AG04449 (cell line): ENCODE results near the gene SLC12A1.
"Not testable (repeated sequence)": the region's sequence is repeated elsewhere in the genome, so short reads cannot be mapped to it uniquely, and the experiment has no call there.

Experiments
- CTCF ChIA-PET: fragments of 350-600 bp; formaldehyde crosslinking; extraction: SDS; loops from one replicate; lab custom pipeline; 2021; ENCODE audit warnings: antibody characterized with exemption; lab: Yijun Ruan, JAX
- POLR2A ChIA-PET: fragments of 400-600, 350-600 bp; formaldehyde crosslinking; extraction: SDS; loops from one replicate; lab custom pipeline; 2020; ENCODE audit warnings: antibody characterized with exemption, inconsistent platforms; lab: Yijun Ruan, JAX
- DNase-seq: peaks from one replicate; pipeline ENCODE4 v3.0.0-alpha.2; 2010; ENCODE audit warnings: low read depth, low spot score
- H3K4me3 ChIP-seq: 2 replicates; pipeline ENCODE4 v1.5.1; 2011; ENCODE audit warnings: low read depth, mild to moderate bottlenecking, control low read depth, low read length
- CTCF ChIP-seq: IDR thresholded peaks from one replicate; pipeline ENCODE4 v1.5.1; 2011; ENCODE audit warnings: mild to moderate bottlenecking, moderate library complexity, low read length, control low read depth, inconsistent platforms; ENCODE audit not compliant: insufficient read depth; ENCODE audit errors: missing control alignments

SLC12A1 gene

DNA sequence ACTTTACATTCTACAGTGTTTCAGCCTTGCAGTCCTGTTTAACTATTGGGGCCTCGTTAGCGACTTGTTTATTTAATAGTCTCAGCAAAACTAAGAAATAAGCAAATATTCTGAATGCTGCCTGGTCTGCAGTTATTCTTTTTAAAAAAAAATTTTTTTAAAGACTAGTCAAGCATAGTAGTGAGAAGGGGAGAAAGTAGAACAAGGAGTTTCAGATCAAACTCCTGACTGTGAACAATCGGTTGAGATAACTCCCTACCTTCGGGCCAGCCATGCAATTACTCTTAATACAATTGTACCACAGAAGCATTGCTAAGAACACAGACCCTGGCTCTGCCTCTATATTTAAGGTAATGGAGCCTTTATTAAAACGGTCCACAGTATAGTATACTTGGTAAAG, 119.3 kb downstream of the SLC12A1 start:
- DNase-seq: no peak
- ChIA-PET CTCF (interaction anchor here (0.6 kb wide), 1 partner anchor 835 kb away, joined by 3 read pairs; no protein-coding TSS in a partner anchor), POLR2A (no interaction called here)
- H3K4me3 ChIP-seq: no peak overlapping the region
- TF ChIP-seq CTCF: no peak

- CTCF ChIA-PET, POLR2A ChIA-PET, DNase-seq, H3K4me3 ChIP-seq: not testable (repeated sequence)
These were observed 120.1 kb downstream of the SLC12A1 start for GRCh38 chr15:48326180-48326579.

DNA sequence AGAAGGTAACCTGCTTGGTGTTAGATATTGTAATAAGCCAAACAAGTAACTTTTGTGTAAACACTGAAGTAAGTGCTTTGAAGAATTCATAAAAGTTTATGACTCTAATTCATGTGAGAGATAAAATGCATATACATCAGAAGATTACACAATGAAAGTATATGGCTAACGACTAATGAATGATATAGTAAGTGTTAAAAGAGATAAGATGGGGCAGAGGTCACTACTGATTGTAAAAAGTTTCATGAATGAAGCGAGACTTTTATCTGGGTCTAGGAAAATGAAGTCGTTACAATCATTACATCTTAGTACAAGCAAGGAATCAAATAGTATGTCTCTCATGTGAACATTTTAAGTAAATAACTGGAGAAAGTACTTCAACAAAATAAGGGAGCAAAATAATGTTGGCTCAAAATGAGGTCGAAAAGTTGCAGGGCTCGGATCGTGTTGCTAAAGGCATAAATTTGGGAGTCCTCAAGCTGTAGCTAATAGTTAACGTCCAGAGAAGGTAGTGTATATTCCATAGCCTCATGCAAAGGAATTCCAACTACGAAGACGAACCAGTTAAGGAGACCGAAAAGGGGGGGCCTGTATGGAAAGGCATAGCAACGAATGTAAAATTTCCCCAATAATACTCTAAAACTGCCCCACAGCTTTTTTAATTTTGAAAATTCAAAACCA, 124.1 kb downstream of the SLC12A1 start:
- CTCF ChIA-PET: interaction anchor here (1.2 to 1.5 kb wide), 2 partner anchors 9 to 12 kb away, joined by 3 to 5 read pairs; no protein-coding TSS in a partner anchor
- POLR2A ChIA-PET: no interaction called here
- no peak for TF ChIP-seq CTCF

GRCh38 chr15:48330855-48331795, 125.0 kb downstream of the SLC12A1 start, which contains the start of gene DUT:
DUT (plus strand) TSS chr15:48331429; CDS start chr15:48331516, 87 bp downstream.
- TF ChIP-seq CTCF: no peak
- ChIA-PET CTCF (interaction anchor here (1.2 to 2.4 kb wide), 4 partner anchors 10 to 22 kb away, joined by 3 to 9 read pairs (median 4); no protein-coding TSS in a partner anchor), POLR2A (interaction anchor here (0.6 kb wide), 3 partner anchors 91 to 984 kb away, joined by 3 to 4 read pairs (median 3); no protein-coding TSS in a partner anchor)
- H3K4me3 ChIP-seq: peak within 1 kb of the TSS; percentile 86
- no peak for DNase-seq

More for the DNA sequence above, 124.1 kb downstream of the SLC12A1 start:
- no peak for DNase-seq
- H3K4me3 ChIP-seq: peak overlapping the region; percentile 86

GRCh38 chr15:48331796-48332641, 125.9 kb downstream of the SLC12A1 start:
- DNase-seq: no peak
- no peak for TF ChIP-seq CTCF
- ChIA-PET CTCF (interaction anchor here (1.2 to 2.4 kb wide), 2 partner anchors 9 to 21 kb away, joined by 3 to 9 read pairs; no protein-coding TSS in a partner anchor), POLR2A (interaction anchor here (0.6 to 0.7 kb wide), 4 partner anchors 90 to 983 kb away, joined by 3 to 4 read pairs (median 3); no protein-coding TSS in a partner anchor)
- H3K4me3 ChIP-seq: peak overlapping the region; percentile 86

GRCh38 chr15:48332642-48333034, 126.5 kb downstream of the SLC12A1 start:
- CTCF ChIA-PET: interaction anchor here (0.7 to 2.4 kb wide), 2 partner anchors 10 to 20 kb away, joined by 3 to 9 read pairs; no protein-coding TSS in a partner anchor
- DNase-seq: no peak
- H3K4me3 ChIP-seq: peak overlapping the region; percentile 86
- POLR2A ChIA-PET: interaction anchor here (0.7 kb wide), 1 partner anchor 107 kb away, joined by 3 read pairs; no protein-coding TSS in a partner anchor
- TF ChIP-seq CTCF: no peak
